HepG2 (cell line): ENCODE measurements around the gene UQCC5. TPM values are rescaled to one million over a fixed set of nuclear protein-coding genes. Genes with fewer than 3 reads are reported as not detected.

Experiments used
- ARNT ChIP-seq: fragments of 450-650 bp; IDR thresholded peaks from 2 replicates; pipeline ENCODE4 v1.6.1; 2017
- E2F2 ChIP-seq: sonication (generic); formaldehyde crosslinking; IDR thresholded peaks from 2 replicates; pipeline ENCODE4 v1.4.0; 2020; ENCODE audit warnings: missing genetic modification reagents, borderline replicate concordance
- LBX2 ChIP-seq: sonication (generic); formaldehyde crosslinking; IDR thresholded peaks from 2 replicates; pipeline ENCODE4 v1.5.0; 2020; ENCODE audit warnings: missing genetic modification reagents, mild to moderate bottlenecking, borderline replicate concordance
- MYNN ChIP-seq: sonication (generic); formaldehyde crosslinking; IDR thresholded peaks from 2 replicates; pipeline ENCODE4 v1.4.0; 2020; ENCODE audit warnings: mild to moderate bottlenecking, low read depth, missing genetic modification reagents
- MZF1 ChIP-seq: sonication (generic); formaldehyde crosslinking; IDR thresholded peaks from 2 replicates; pipeline ENCODE4 v1.8.1; 2023; ENCODE audit warnings: mild to moderate bottlenecking, missing genetic modification reagents, borderline replicate concordance
- RBFOX2 ChIP-seq: fragments of 200-400 bp; formaldehyde crosslinking; IDR thresholded peaks from 2 replicates; pipeline ENCODE4 v1.6.1; 2017; ENCODE audit warnings: low read depth, mild to moderate bottlenecking, low read length
- ZBTB2 ChIP-seq: sonication (generic); formaldehyde crosslinking; IDR thresholded peaks from 2 replicates; pipeline ENCODE4 v1.8.0; 2022; ENCODE audit warnings: low read depth, missing genetic modification reagents
- ZNF207 ChIP-seq: fragments of 450-650 bp; IDR thresholded peaks from 2 replicates; pipeline ENCODE4 v1.6.1; 2016; ENCODE audit warnings: antibody characterized with exemption, borderline replicate concordance
- ZNF280D ChIP-seq: sonication (generic); formaldehyde crosslinking; IDR thresholded peaks from 2 replicates; pipeline ENCODE4 v1.5.1; 2020; ENCODE audit warnings: mild to moderate bottlenecking, missing genetic modification reagents
- ZNF614 ChIP-seq: IDR thresholded peaks from 2 replicates; pipeline ENCODE4 v1.6.1; 2018; ENCODE audit warnings: missing biosample characterization, missing genetic modification reagents, inconsistent platforms, borderline replicate concordance
- ZNF773 ChIP-seq: sonication (generic); formaldehyde crosslinking; IDR thresholded peaks from 2 replicates; pipeline ENCODE4 v1.4.0; 2020; ENCODE audit warnings: missing genetic modification reagents, borderline replicate concordance
- ZSCAN9 ChIP-seq: IDR thresholded peaks from 2 replicates; pipeline ENCODE4 v1.6.1; 2016; ENCODE audit warnings: borderline replicate concordance
- polyA plus RNA-seq, 8 experiments: library from polyadenylated mRNA; depleted of rRNA in 3 of 8; stranded (reverse) in 7 of 8; unstranded in 1 of 8; fragments of >200 nt; fragmentation: Illumina TruSeq in 4 of 8; extraction: Trizol in 4 of 8; gene quantifications; 2 replicates each; pipeline versions ENCODE4 v1.2.1 to v1.2.3, GENCODE V29; 2011 to 2016; ENCODE audit warnings: low read depth in 4 of 8, missing spikeins in 1 of 8, mixed read lengths in 1 of 8; ENCODE audit not compliant: insufficient read depth in 1 of 8
- total RNA-seq, 5 experiments: library from RNA; depleted of rRNA; stranded (reverse); fragments of >200 nt; fragmentation: Illumina TruSeq; extraction: Trizol; gene quantifications; 2 replicates each; pipeline ENCODE4 v1.2.3, GENCODE V29; 2016; ENCODE audit warnings: low read depth in 1 of 5
- TF ChIP-seq, protein P1 (sequence below): sonication (generic); formaldehyde crosslinking; IDR thresholded peaks from 2 replicates; pipeline ENCODE4 v1.5.0; 2020; ENCODE audit warnings: missing genetic modification reagents
- TF ChIP-seq, protein P2 (sequence below): sonication (generic); formaldehyde crosslinking; IDR thresholded peaks from 2 replicates; pipeline ENCODE4 v1.8.1; 2023; ENCODE audit warnings: missing genetic modification reagents, mild to moderate bottlenecking, borderline replicate concordance
- TF ChIP-seq, protein P3 (sequence below): sonication (generic); formaldehyde crosslinking; IDR thresholded peaks from 2 replicates; pipeline ENCODE4 v1.4.0; 2020; ENCODE audit warnings: missing genetic modification reagents, borderline replicate concordance

Gene UQCC5
- total and polyA plus RNA-seq, 2 of the 13 experiments (the other 11 are each of a cell fraction or from before 2014, with no cell fraction given), result 15.4 to 29.5 TPM

DNA sequence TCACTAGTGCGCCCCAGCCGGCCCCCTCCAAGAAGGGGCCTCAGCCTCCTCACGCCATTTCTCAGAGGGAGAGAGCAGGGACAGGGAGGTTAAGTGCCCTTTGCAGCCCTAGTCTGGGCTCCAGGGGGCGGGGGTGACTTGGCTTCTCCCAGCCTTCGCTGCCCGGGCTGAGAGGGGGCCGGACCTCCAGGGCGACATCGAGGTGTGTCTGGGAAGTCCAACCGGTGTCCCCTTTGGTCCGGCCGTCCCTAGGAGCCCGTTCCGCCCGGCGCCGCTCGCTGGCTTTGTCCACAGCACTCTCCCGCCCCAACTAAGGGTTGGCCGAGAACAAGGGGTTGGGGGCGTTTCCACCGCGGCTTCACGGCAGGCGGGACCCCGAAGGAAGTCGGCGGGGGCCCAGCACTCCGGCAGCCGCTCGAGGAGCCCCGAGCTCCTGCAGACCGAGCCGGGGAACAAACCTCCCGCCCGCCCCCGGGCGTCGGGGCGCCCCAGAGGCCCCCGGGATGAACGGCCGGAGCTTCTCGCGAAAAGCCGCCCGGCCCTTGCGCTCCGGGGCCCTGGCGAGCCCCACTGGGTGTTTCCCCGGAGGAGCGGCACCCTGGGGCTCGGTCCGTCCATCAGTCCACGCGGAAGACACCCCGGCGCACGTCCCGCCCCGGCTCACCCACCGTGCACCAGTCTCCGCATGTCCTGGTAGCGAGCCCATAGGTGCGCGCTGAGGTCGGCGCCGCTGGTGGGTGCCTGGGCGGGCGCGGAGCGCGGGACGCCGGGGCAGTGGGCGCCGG lies 3.4 kb upstream of the UQCC5 start (continued):
- TF ChIP-seq, protein P1, sequence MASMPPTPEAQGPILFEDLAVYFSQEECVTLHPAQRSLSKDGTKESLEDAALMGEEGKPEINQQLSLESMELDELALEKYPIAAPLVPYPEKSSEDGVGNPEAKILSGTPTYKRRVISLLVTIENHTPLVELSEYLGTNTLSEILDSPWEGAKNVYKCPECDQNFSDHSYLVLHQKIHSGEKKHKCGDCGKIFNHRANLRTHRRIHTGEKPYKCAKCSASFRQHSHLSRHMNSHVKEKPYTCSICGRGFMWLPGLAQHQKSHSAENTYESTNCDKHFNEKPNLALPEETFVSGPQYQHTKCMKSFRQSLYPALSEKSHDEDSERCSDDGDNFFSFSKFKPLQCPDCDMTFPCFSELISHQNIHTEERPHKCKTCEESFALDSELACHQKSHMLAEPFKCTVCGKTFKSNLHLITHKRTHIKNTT (CRISPR knock-in tag), result no peak
- no peak for TF ChIP-seq MZF1
- no peak for TF ChIP-seq ZNF280D (CRISPR knock-in tag)
- TF ChIP-seq ZBTB2, result no peak
- TF ChIP-seq, protein P2, sequence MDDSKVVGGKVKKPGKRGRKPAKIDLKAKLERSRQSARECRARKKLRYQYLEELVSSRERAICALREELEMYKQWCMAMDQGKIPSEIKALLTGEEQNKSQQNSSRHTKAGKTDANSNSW, result no peak
- no peak for TF ChIP-seq ZNF614 (CRISPR knock-in tag)
- TF ChIP-seq MYNN, result no peak
- TF ChIP-seq ZNF773, result 0 out of 2 replicates have a peak, but pooled peaks have one; percentile 17
- peak; percentile 75 for TF ChIP-seq RBFOX2
- TF ChIP-seq, protein P3, sequence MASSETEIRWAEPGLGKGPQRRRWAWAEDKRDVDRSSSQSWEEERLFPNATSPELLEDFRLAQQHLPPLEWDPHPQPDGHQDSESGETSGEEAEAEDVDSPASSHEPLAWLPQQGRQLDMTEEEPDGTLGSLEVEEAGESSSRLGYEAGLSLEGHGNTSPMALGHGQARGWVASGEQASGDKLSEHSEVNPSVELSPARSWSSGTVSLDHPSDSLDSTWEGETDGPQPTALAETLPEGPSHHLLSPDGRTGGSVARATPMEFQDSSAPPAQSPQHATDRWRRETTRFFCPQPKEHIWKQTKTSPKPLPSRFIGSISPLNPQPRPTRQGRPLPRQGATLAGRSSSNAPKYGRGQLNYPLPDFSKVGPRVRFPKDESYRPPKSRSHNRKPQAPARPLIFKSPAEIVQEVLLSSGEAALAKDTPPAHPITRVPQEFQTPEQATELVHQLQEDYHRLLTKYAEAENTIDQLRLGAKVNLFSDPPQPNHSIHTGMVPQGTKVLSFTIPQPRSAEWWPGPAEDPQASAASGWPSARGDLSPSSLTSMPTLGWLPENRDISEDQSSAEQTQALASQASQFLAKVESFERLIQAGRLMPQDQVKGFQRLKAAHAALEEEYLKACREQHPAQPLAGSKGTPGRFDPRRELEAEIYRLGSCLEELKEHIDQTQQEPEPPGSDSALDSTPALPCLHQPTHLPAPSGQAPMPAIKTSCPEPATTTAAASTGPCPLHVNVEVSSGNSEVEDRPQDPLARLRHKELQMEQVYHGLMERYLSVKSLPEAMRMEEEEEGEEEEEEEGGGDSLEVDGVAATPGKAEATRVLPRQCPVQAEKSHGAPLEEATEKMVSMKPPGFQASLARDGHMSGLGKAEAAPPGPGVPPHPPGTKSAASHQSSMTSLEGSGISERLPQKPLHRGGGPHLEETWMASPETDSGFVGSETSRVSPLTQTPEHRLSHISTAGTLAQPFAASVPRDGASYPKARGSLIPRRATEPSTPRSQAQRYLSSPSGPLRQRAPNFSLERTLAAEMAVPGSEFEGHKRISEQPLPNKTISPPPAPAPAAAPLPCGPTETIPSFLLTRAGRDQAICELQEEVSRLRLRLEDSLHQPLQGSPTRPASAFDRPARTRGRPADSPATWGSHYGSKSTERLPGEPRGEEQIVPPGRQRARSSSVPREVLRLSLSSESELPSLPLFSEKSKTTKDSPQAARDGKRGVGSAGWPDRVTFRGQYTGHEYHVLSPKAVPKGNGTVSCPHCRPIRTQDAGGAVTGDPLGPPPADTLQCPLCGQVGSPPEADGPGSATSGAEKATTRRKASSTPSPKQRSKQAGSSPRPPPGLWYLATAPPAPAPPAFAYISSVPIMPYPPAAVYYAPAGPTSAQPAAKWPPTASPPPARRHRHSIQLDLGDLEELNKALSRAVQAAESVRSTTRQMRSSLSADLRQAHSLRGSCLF (CRISPR knock-in tag), result no peak
- TF ChIP-seq ZNF207, result no peak
- no peak for TF ChIP-seq ARNT
- no peak for TF ChIP-seq E2F2
- TF ChIP-seq LBX2, result 0 out of 2 replicates have a peak, but pooled peaks have one; percentile 21
- TF ChIP-seq ZSCAN9 (CRISPR knock-in tag), result no peak
